Karpas-422 (cell line): ENCODE results near the gene LPP. TPM values are rescaled to one million over a fixed set of nuclear protein-coding genes. Genes with fewer than 3 reads are reported as not detected.

Experiments used
- DNase-seq: peaks from one replicate; pipeline ENCODE4 v3.0.0-alpha.2; 2015
- H2AFZ ChIP-seq: fragments of 200-600 bp; sonication (generic); 2 replicates; pipeline ENCODE4 v1.6.1; 2014; ENCODE audit warnings: antibody characterized with exemption, low read length, mixed read lengths
- H3K27ac ChIP-seq: fragments of 200-600 bp; sonication (generic); 2 replicates; pipeline ENCODE4 v1.5.1; 2014; ENCODE audit warnings: mild to moderate bottlenecking, low read length, moderate library complexity
- H3K27me3 ChIP-seq: fragments of 200-600 bp; sonication (generic); 2 replicates; pipeline ENCODE4 v1.6.1; 2014; ENCODE audit warnings: low read length, mixed read lengths
- H3K36me3 ChIP-seq: fragments of 200-600 bp; sonication (generic); 2 replicates; pipeline ENCODE4 v1.6.1; 2014; ENCODE audit warnings: low read length, mixed read lengths; ENCODE audit not compliant: insufficient read depth
- H3K4me1 ChIP-seq: fragments of 200-600 bp; sonication (generic); 2 replicates; pipeline ENCODE4 v1.6.1; 2014; ENCODE audit warnings: mild to moderate bottlenecking, low read length, mixed read lengths
- H3K4me2 ChIP-seq: fragments of 200-600 bp; sonication (generic); 2 replicates; pipeline ENCODE4 v1.6.1; 2014; ENCODE audit warnings: low read length, low read depth, mild to moderate bottlenecking; ENCODE audit not compliant: poor library complexity, severe bottlenecking
- H3K4me3 ChIP-seq: fragments of 200-600 bp; sonication (generic); 2 replicates; pipeline ENCODE4 v1.5.1; 2014; ENCODE audit warnings: mild to moderate bottlenecking, antibody characterized with exemption, low read length, mixed read lengths
- H3K79me2 ChIP-seq: fragments of 200-600 bp; sonication (generic); 2 replicates; pipeline ENCODE4 v1.6.1; 2014; ENCODE audit warnings: mild to moderate bottlenecking, low read length, mixed read lengths
- H3K9ac ChIP-seq: fragments of 200-600 bp; sonication (generic); 2 replicates; pipeline ENCODE4 v1.6.0; 2014; ENCODE audit warnings: low read length
- H3K9me2 ChIP-seq: fragments of 200-600 bp; sonication (generic), shearing (Covaris generic); replicated peaks from 2 replicates; pipeline ENCODE4 v1.6.0; 2014; ENCODE audit warnings: mild to moderate bottlenecking, low read length, moderate library complexity; ENCODE audit not compliant: insufficient read depth
- H3K9me3 ChIP-seq: fragments of 300-700, 200-600 bp; sonication (generic); 2 replicates; pipeline ENCODE4 v1.6.1; 2014; ENCODE audit warnings: low read length, mixed read lengths
- H4K20me1 ChIP-seq: fragments of 200-600 bp; sonication (generic); 2 replicates; pipeline ENCODE4 v1.6.1; 2014; ENCODE audit warnings: mild to moderate bottlenecking, antibody characterized with exemption, low read length, low read depth; ENCODE audit not compliant: insufficient read depth
- total RNA-seq: library from RNA; depleted of rRNA; stranded (reverse); fragments of >200 nt; shearing (Covaris generic); gene quantifications from 2 replicates; pipeline ENCODE4 v1.2.3, GENCODE V29; 2014; ENCODE audit warnings: low replicate concordance

LPP gene
- total RNA-seq, 1 experiment from 2014 or later: 88.5 TPM

DNA sequence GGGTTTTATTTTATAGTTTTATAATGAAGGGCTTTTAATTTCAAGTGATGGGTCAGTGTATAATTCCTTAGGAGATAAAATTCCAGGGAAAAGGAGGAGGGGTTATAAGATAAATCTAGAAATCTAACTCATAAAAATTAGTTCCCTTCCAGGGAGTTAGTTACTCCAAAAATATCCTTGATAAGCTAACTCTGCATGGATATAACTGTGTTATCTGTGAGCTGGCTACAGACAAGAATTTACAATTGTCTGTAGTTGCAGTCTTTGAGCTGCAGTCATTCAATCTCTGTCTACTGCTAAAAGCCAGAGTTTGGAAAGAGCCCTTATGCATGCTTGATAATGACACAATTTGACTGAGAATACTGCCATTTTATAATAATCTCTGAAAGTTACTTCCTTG is 585.6 kb downstream of the LPP start:
- no peak overlapping the region for H2AFZ ChIP-seq
- H3K79me2 ChIP-seq: no peaks in the 10 kb centered on the region
- DNase-seq: no peak
- no peak overlapping the region for H3K27ac ChIP-seq
- no peak overlapping the region for H3K4me3 ChIP-seq
- H3K9me3 ChIP-seq: no peaks in the 10 kb centered on the region
- H3K4me1 ChIP-seq: peaks cover 22% of the 10 kb centered on the region
- no peaks in the 10 kb centered on the region for H3K27me3 ChIP-seq
- H3K4me2 ChIP-seq: no peak overlapping the region
- no peaks in the 10 kb centered on the region for H4K20me1 ChIP-seq
- no peaks in the 10 kb centered on the region for H3K36me3 ChIP-seq
- H3K9ac ChIP-seq: no peak overlapping the region
- no peaks in the 10 kb centered on the region for H3K9me2 ChIP-seq

DNA sequence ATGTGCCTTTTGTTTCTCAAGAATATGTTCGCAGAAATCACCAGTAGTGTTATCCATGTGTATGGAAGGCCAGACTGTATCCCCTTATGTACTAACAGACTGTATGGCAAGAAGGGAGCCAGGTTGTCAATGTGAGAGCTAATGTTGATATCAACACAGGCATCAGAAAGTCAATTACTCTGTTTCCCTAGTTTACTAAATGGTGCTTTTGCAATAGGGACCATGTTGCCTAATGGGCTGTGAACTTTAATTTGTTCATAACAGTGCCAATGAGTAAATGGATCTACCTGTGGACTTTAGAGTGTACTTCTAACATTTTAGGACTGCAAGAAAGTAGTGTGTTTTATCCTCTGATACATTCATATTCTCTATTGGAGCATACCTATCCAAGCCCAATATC is 586.1 kb downstream of the LPP start:
- no peaks in the 10 kb centered on the region for H3K79me2 ChIP-seq
- peaks cover 22% of the 10 kb centered on the region for H3K4me1 ChIP-seq
- no peak overlapping the region for H3K4me2 ChIP-seq
- no peaks in the 10 kb centered on the region for H3K36me3 ChIP-seq
- no peaks in the 10 kb centered on the region for H3K27me3 ChIP-seq
- H2AFZ ChIP-seq: no peak overlapping the region
- H3K9ac ChIP-seq: no peak overlapping the region
- DNase-seq: no peak
- no peaks in the 10 kb centered on the region for H4K20me1 ChIP-seq
- no peaks in the 10 kb centered on the region for H3K9me3 ChIP-seq
- no peak overlapping the region for H3K4me3 ChIP-seq
- H3K9me2 ChIP-seq: no peaks in the 10 kb centered on the region
- no peak overlapping the region for H3K27ac ChIP-seq

DNA sequence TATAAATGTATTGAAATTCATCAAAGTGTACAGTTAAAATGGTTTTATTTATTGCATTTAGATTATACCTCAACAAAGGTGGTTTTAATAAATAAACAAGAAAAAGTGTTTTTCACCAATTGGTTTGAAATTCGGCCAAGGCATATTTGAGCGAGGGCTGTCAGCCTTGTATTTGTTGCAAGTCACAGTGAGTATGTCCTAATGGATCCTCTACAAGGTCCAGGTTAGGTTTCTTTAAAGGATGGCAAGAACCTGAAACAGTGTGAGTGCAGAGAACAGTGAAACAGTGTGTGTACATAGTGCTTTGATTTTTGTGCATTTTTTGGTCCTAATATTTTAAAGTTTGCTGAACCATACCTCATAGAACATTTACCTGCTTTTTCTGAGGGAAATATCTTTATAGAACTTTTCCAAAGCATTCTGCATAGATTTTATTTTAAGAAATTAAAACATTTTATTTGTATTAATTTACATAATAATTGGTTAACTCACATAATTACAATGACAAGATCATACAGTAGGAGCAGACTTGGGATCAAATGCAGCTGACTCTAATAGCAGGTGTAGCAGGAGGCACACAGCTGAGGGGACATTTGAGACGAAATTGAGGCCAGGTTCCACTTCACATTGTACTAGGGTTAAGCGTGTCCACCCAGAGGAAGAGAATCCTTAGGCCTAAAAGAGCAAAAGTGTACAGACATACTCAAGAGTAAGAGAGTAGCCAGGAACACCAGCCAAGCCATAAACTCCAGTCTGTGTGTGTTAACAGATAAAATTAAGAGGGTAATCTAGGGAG is 589.0 kb downstream of the LPP start:
- no peak overlapping the region for H3K27ac ChIP-seq
- DNase-seq: no peak
- H3K27me3 ChIP-seq: no peaks in the 10 kb centered on the region
- H4K20me1 ChIP-seq: no peaks in the 10 kb centered on the region
- H3K79me2 ChIP-seq: no peaks in the 10 kb centered on the region
- H3K4me3 ChIP-seq: no peak overlapping the region
- H3K9me2 ChIP-seq: no peaks in the 10 kb centered on the region
- no peak overlapping the region for H3K9ac ChIP-seq
- H3K4me2 ChIP-seq: no peak overlapping the region
- H2AFZ ChIP-seq: no peak overlapping the region
- H3K4me1 ChIP-seq: peaks cover 32% of the 10 kb centered on the region
- H3K9me3 ChIP-seq: no peaks in the 10 kb centered on the region
- H3K36me3 ChIP-seq: no peaks in the 10 kb centered on the region

DNA sequence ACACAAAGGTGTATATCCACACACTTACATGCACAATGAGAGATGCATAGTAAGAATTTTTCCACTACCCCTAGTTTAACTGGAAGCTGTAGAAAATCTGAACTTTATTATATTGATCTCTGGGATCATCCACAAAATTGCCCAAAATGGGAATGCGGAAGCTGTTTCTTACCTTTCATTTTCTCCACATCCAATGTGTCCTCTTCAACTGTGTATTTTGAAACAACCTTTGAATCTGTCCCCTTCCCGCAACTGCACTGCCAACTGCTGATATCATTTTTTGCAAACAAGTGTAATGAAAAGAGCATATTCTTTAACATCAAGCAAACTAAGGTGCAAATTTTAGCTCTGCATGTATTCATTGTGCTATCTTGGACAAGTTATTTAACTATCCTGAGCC is 590.2 kb downstream of the LPP start:
- H3K9me3 ChIP-seq: no peaks in the 10 kb centered on the region
- no peak overlapping the region for H3K4me2 ChIP-seq
- H3K36me3 ChIP-seq: no peaks in the 10 kb centered on the region
- no peak overlapping the region for H3K9ac ChIP-seq
- H4K20me1 ChIP-seq: no peaks in the 10 kb centered on the region
- H2AFZ ChIP-seq: no peak overlapping the region
- H3K9me2 ChIP-seq: no peaks in the 10 kb centered on the region
- no peaks in the 10 kb centered on the region for H3K27me3 ChIP-seq
- no peak overlapping the region for H3K4me3 ChIP-seq
- H3K4me1 ChIP-seq: peaks cover 34% of the 10 kb centered on the region
- no peaks in the 10 kb centered on the region for H3K79me2 ChIP-seq
- DNase-seq: no peak
- no peak overlapping the region for H3K27ac ChIP-seq

DNA sequence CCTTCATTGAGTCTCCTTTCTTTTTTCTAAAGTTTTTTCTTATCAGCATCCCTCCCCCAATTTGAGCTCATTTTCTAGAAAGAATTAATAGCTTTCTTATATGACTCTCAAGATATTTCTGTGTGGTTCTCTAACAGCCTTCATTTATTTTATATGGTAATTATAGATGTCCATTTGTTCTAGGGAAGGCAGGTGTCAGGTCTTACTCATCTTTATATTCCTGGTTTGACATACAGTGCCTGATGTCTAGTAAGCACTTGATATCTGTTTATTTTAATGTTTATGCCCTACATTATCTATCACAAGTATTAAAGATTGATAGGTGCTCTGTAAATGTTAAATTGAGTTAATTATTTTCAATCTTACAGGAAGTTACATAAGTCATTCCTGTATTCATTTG is 591.1 kb downstream of the LPP start:
- Histone ChIP-seq H3K4me3 (no peak overlapping the region), H3K27ac (no peak overlapping the region), H3K27me3 (no peaks in the 10 kb centered on the region), H3K9ac (no peak overlapping the region), H2AFZ (no peak overlapping the region), H3K4me2 (no peak overlapping the region), H3K9me3 (no peaks in the 10 kb centered on the region), H3K9me2 (no peaks in the 10 kb centered on the region), H3K4me1 (peaks cover 41% of the 10 kb centered on the region), H3K79me2 (no peaks in the 10 kb centered on the region), H3K36me3 (no peaks in the 10 kb centered on the region), H4K20me1 (no peaks in the 10 kb centered on the region)
- DNase-seq: no peak

DNA sequence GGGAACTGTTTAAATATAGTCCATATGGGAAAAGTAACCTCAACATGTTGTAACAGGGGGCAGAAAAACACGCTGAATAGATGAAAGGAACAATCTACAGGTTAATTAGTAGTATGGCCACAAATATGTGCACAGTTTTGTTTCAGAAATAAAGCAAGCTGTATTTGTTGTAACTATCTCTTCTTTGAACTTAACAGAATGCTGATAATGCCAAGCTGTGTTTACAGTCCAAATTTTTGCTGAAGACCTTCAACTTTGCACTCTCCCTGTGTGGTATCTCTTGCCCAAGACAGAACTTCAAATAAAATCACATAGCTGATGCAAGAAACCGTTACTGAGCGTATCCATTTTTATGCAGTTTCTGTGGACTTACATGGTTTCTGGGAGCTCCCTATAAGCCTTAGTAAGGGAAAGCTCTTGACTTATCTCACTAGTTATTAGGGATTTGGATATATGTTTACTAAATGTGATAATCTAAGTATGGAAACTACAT is 592.4 kb downstream of the LPP start:
- Histone ChIP-seq H3K27ac (no peak overlapping the region), H3K4me1 (peaks cover 41% of the 10 kb centered on the region), H2AFZ (no peak overlapping the region), H3K4me3 (no peak overlapping the region), H4K20me1 (no peaks in the 10 kb centered on the region), H3K79me2 (no peaks in the 10 kb centered on the region), H3K36me3 (no peaks in the 10 kb centered on the region), H3K4me2 (no peak overlapping the region), H3K9me3 (no peaks in the 10 kb centered on the region), H3K9ac (no peak overlapping the region), H3K9me2 (no peaks in the 10 kb centered on the region), H3K27me3 (no peaks in the 10 kb centered on the region)
- DNase-seq: no peak

DNA sequence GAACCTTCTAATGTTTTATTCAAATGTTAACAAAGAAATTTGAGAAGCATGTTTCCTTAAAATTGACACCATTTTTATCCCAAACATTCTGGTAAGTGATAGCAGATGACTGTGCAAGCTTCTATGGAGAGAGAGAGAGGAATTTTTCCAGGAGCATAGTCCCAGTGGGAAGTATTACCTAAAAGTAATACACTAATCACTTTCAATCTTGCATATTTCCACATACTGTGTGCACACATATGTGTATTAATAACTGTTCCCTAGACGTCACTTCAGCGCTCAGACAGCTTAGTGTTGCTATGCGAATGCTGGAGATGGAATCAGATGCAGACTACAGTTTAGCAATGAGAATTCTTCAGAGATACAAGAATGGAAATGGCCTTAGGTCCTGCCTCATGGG is 593.5 kb downstream of the LPP start:
- H3K79me2 ChIP-seq: no peaks in the 10 kb centered on the region
- no peak overlapping the region for H2AFZ ChIP-seq
- H3K9me3 ChIP-seq: no peaks in the 10 kb centered on the region
- no peak overlapping the region for H3K27ac ChIP-seq
- no peak for DNase-seq
- H3K9ac ChIP-seq: no peak overlapping the region
- H3K4me2 ChIP-seq: no peak overlapping the region
- no peaks in the 10 kb centered on the region for H3K27me3 ChIP-seq
- H3K4me1 ChIP-seq: peaks cover 43% of the 10 kb centered on the region
- H3K9me2 ChIP-seq: no peaks in the 10 kb centered on the region
- no peak overlapping the region for H3K4me3 ChIP-seq
- H3K36me3 ChIP-seq: no peaks in the 10 kb centered on the region
- no peaks in the 10 kb centered on the region for H4K20me1 ChIP-seq

DNA sequence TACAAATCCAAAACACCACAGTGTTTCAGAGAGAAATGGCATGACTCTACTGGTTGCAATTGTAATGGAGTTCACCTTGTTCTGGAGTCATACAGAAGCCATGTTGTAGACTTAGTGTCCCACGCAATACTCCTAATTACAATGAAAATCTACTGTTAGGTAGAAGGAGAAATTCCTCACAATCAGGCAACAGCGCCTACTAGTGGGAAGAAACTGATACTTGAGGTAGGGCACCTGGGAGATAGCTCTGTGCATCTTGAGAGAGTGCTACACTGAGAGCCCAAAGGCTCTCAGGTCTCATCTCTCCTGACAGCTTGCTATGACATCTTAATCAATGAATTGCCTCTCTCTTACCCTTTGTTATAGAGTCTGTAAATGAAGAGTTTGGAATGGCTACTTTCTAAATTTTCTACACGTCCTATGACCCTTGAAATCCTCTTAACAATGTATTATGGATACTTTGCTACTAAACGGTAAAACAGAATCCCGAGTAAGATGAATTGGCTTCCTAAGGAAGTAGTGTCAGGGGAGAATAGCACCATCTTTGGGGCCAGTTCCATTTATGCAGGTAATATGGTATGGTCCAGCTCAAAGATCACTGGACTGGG is 595.2 kb downstream of the LPP start:
- no peak overlapping the region for H3K4me3 ChIP-seq
- peak overlapping the region; percentile 97 for H3K27ac ChIP-seq
- no peaks in the 10 kb centered on the region for H3K9me2 ChIP-seq
- H3K4me1 ChIP-seq: peaks cover 60% of the 10 kb centered on the region
- no peak overlapping the region for H2AFZ ChIP-seq
- peak; percentile 94 for DNase-seq
- H3K36me3 ChIP-seq: no peaks in the 10 kb centered on the region
- H3K27me3 ChIP-seq: no peaks in the 10 kb centered on the region
- no peaks in the 10 kb centered on the region for H3K79me2 ChIP-seq
- H3K9me3 ChIP-seq: no peaks in the 10 kb centered on the region
- no peak overlapping the region for H3K9ac ChIP-seq
- H3K4me2 ChIP-seq: no peak overlapping the region
- H4K20me1 ChIP-seq: no peaks in the 10 kb centered on the region
